Progenitor cell of endocrine pancreas (in vitro differentiated cells): ENCODE results near the gene TTC28. TPM values are rescaled to one million over a fixed set of nuclear protein-coding genes. Genes with fewer than 3 reads are reported as not detected.

Experiments used
- DNase-seq: peaks from one replicate; pipeline ENCODE4 v3.0.0; 2021; ENCODE audit warnings: low spot score; ENCODE audit not compliant: unreplicated experiment
- H3K27ac Mint-ChIP-seq: 2 replicates; pipeline ENCODE4 v1.8.0; 2021; ENCODE audit warnings: mild to moderate bottlenecking, moderate library complexity, mixed read lengths
- H3K27me3 Mint-ChIP-seq: 2 replicates; pipeline ENCODE4 v1.8.0; 2021; ENCODE audit warnings: mixed read lengths
- H3K36me3 Mint-ChIP-seq: 2 replicates; pipeline ENCODE4 v1.8.0; 2022; ENCODE audit warnings: mixed read lengths; ENCODE audit not compliant: insufficient read depth
- H3K4me1 Mint-ChIP-seq: 2 replicates; pipeline ENCODE4 v1.8.0; 2021; ENCODE audit warnings: low read depth, mixed read lengths
- H3K4me3 Mint-ChIP-seq: 2 replicates; pipeline ENCODE4 v1.8.0; 2021; ENCODE audit warnings: low read depth, mild to moderate bottlenecking, moderate library complexity, mixed read lengths
- H3K9me3 Mint-ChIP-seq: 2 replicates; pipeline ENCODE4 v1.8.0; 2021; ENCODE audit warnings: low read depth, mixed read lengths
- CTCF ChIP-seq: fragments of 200-600 bp; sonication (generic); IDR thresholded peaks from one replicate; pipeline ENCODE4 v1.5.0; 2021; ENCODE audit warnings: antibody characterized with exemption, mild to moderate bottlenecking; ENCODE audit not compliant: unreplicated experiment
- total RNA-seq: library from RNA; stranded (reverse); gene quantifications from 2 replicates; pipeline ENCODE4 v1.2.1, GENCODE V29; 2021

The TTC28 gene
- total RNA-seq, 1 donor from 2014 or later, result 35.2 TPM

- Mint-ChIP-seq H3K4me3 (no peak overlapping the region), H3K9me3 (no peaks in the 10 kb centered on the region), H3K36me3 (no peaks in the 10 kb centered on the region), H3K4me1 (peaks cover 6% of the 10 kb centered on the region), H3K27ac (peak overlapping the region; percentile 91), H3K27me3 (no peaks in the 10 kb centered on the region)
- no peak for DNase-seq
- TF ChIP-seq CTCF, result no peak
Observed at GRCh38 chr22:28000361-28000760, 679.3 kb downstream of the TTC28 start.

GRCh38 chr22:27999876-28000275, 679.8 kb downstream of the TTC28 start:
- Mint-ChIP-seq H3K27ac (no peak overlapping the region), H3K4me3 (no peak overlapping the region), H3K36me3 (no peaks in the 10 kb centered on the region), H3K27me3 (no peaks in the 10 kb centered on the region), H3K9me3 (no peaks in the 10 kb centered on the region), H3K4me1 (peaks cover 6% of the 10 kb centered on the region)
- TF ChIP-seq CTCF, result no peak
- no peak for DNase-seq

- Mint-ChIP-seq H3K27me3 (no peaks in the 10 kb centered on the region), H3K4me3 (no peak overlapping the region), H3K27ac (no peak overlapping the region), H3K36me3 (peaks cover 2% of the 10 kb centered on the region), H3K9me3 (no peaks in the 10 kb centered on the region), H3K4me1 (peaks cover 6% of the 10 kb centered on the region)
- DNase-seq, result no peak
- TF ChIP-seq CTCF, result no peak
Observed at GRCh38 chr22:27998511-27999410, 680.9 kb downstream of the TTC28 start.

- Mint-ChIP-seq H3K4me1 (peaks cover 6% of the 10 kb centered on the region), H3K4me3 (no peak overlapping the region), H3K27me3 (no peaks in the 10 kb centered on the region), H3K36me3 (peaks cover 3% of the 10 kb centered on the region), H3K9me3 (no peaks in the 10 kb centered on the region), H3K27ac (no peak overlapping the region)
- no peak for DNase-seq
- no peak for TF ChIP-seq CTCF
Observed at GRCh38 chr22:27997538-27997937, 682.1 kb downstream of the TTC28 start.

- H3K4me3 Mint-ChIP-seq, result no peak overlapping the region
- H3K9me3 Mint-ChIP-seq, result no peaks in the 10 kb centered on the region
- H3K27ac Mint-ChIP-seq, result no peak overlapping the region
- no peak for TF ChIP-seq CTCF
- H3K36me3 Mint-ChIP-seq, result peaks cover 3% of the 10 kb centered on the region
- peaks cover 6% of the 10 kb centered on the region for H3K4me1 Mint-ChIP-seq
- H3K27me3 Mint-ChIP-seq, result no peaks in the 10 kb centered on the region
- no peak for DNase-seq
Observed at GRCh38 chr22:27996981-27997380, 682.7 kb downstream of the TTC28 start.
